Measurements from ENCODE around the gene NOXA1. TPM values are rescaled to one million over a fixed set of nuclear protein-coding genes. Genes with fewer than 3 reads are reported as not detected.

NOXA1 gene
- total and polyA plus RNA-seq, 2 donors (not counting 1 experiment from before 2014, with no cell fraction given): 0.08 to 0.66 TPM

GRCh38 chr9:137397675-137398423 lies 25.3 kb upstream of the NOXA1 start:
- no peak for TF ChIP-seq EZH2 (IDR thresholded peaks at IDR 0.05; ENCODE audit: low read length, missing control alignments)
- TF ChIP-seq CTCF (conservative IDR thresholded peaks at IDR 0.05 in 1 of 2, IDR thresholded peaks at IDR 0.05 in 1 of 2; ENCODE audit: low read depth in 1 of 2, low read length in 2 of 2): no peak
- no peak overlapping the region for H3K4me2 ChIP-seq (ENCODE audit: extremely low read depth, insufficient read depth, low read length)
- DNase-seq (ENCODE audit: low read depth in 2 of 2): no peak

GRCh38 chr9:137398561-137399468 lies 24.4 kb upstream of the NOXA1 start:
- Histone ChIP-seq H3K4me2 (ENCODE audit: extremely low read depth, insufficient read depth, low read length) (no peak overlapping the region), H3K9ac (ENCODE audit: insufficient read depth, low read length) (no peak overlapping the region), H3K36me3 (ENCODE audit: control insufficient read depth, insufficient read depth, low read length) (no peaks in the 10 kb centered on the region), H3K79me2 (ENCODE audit: control insufficient read depth, insufficient read depth, low read length) (no peaks in the 10 kb centered on the region), H3K27me3 (ENCODE audit: control insufficient read depth, insufficient read depth, low read length) (no peaks in the 10 kb centered on the region), H3K27ac (ENCODE audit: insufficient read depth, low read length) (no peak overlapping the region), H3K4me3 (replicated peaks in 1 of 4; ENCODE audit: control extremely low read depth in 1 of 4, insufficient read depth in 1 of 4, low read depth in 3 of 4, low read length in 4 of 4) (no peak overlapping the region), H3K9me3 (ENCODE audit: control insufficient read depth, insufficient read depth, low read depth, low read length) (no peaks in the 10 kb centered on the region), H2AFZ (ENCODE audit: low read length) (no peak overlapping the region), H3K4me1 (ENCODE audit: control insufficient read depth, extremely low read depth, insufficient read depth, low read length) (no peaks in the 10 kb centered on the region), H4K20me1 (ENCODE audit: control insufficient read depth, extremely low read depth, insufficient read depth, low read length) (no peaks in the 10 kb centered on the region)
- TF ChIP-seq EZH2 (IDR thresholded peaks at IDR 0.05; ENCODE audit: low read length, missing control alignments) (no peak), CTCF (conservative IDR thresholded peaks at IDR 0.05 in 1 of 2, IDR thresholded peaks at IDR 0.05 in 1 of 2; ENCODE audit: low read depth in 1 of 2, low read length in 2 of 2) (no peak)
- no peak for DNase-seq (ENCODE audit: low read depth in 2 of 2)

More at GRCh38 chr9:137397675-137398423, 25.3 kb upstream of the NOXA1 start:
- Histone ChIP-seq H3K27me3 (ENCODE audit: control insufficient read depth, insufficient read depth, low read length) (no peaks in the 10 kb centered on the region), H3K9me3 (ENCODE audit: control insufficient read depth, insufficient read depth, low read depth, low read length) (no peaks in the 10 kb centered on the region), H2AFZ (ENCODE audit: low read length) (no peak overlapping the region), H3K4me3 (replicated peaks in 1 of 4; ENCODE audit: control extremely low read depth in 1 of 4, insufficient read depth in 1 of 4, low read depth in 3 of 4, low read length in 4 of 4) (no peak overlapping the region), H3K79me2 (ENCODE audit: control insufficient read depth, insufficient read depth, low read length) (no peaks in the 10 kb centered on the region), H3K36me3 (ENCODE audit: control insufficient read depth, insufficient read depth, low read length) (no peaks in the 10 kb centered on the region), H3K27ac (ENCODE audit: insufficient read depth, low read length) (no peak overlapping the region), H3K4me1 (ENCODE audit: control insufficient read depth, extremely low read depth, insufficient read depth, low read length) (no peaks in the 10 kb centered on the region), H3K9ac (ENCODE audit: insufficient read depth, low read length) (no peak overlapping the region), H4K20me1 (ENCODE audit: control insufficient read depth, extremely low read depth, insufficient read depth, low read length) (no peaks in the 10 kb centered on the region)

GRCh38 chr9:137402746-137403145 lies 20.4 kb upstream of the NOXA1 start:
- Histone ChIP-seq H3K79me2 (ENCODE audit: control insufficient read depth, insufficient read depth, low read length) (no peaks in the 10 kb centered on the region), H2AFZ (ENCODE audit: low read length) (no peak overlapping the region), H3K27ac (ENCODE audit: insufficient read depth, low read length) (no peak overlapping the region), H3K4me1 (ENCODE audit: control insufficient read depth, extremely low read depth, insufficient read depth, low read length) (peaks cover under 1% of the 10 kb centered on the region), H3K36me3 (ENCODE audit: control insufficient read depth, insufficient read depth, low read length) (no peaks in the 10 kb centered on the region), H3K27me3 (ENCODE audit: control insufficient read depth, insufficient read depth, low read length) (no peaks in the 10 kb centered on the region), H3K9ac (ENCODE audit: insufficient read depth, low read length) (no peak overlapping the region), H3K4me3 (replicated peaks in 1 of 4; ENCODE audit: control extremely low read depth in 1 of 4, insufficient read depth in 1 of 4, low read depth in 3 of 4, low read length in 4 of 4) (no peak overlapping the region), H3K9me3 (ENCODE audit: control insufficient read depth, insufficient read depth, low read depth, low read length) (no peaks in the 10 kb centered on the region), H4K20me1 (ENCODE audit: control insufficient read depth, extremely low read depth, insufficient read depth, low read length) (no peaks in the 10 kb centered on the region), H3K4me2 (ENCODE audit: extremely low read depth, insufficient read depth, low read length) (no peak overlapping the region)
- DNase-seq (ENCODE audit: low read depth in 2 of 2): no peak
- TF ChIP-seq CTCF (conservative IDR thresholded peaks at IDR 0.05 in 1 of 2, IDR thresholded peaks at IDR 0.05 in 1 of 2; ENCODE audit: low read depth in 1 of 2, low read length in 2 of 2) (no peak), EZH2 (IDR thresholded peaks at IDR 0.05; ENCODE audit: low read length, missing control alignments) (no peak)

Measured in fibroblast of lung (primary cell).